Activated T-cell treated with anti-CD3 and anti-CD28 coated beads for 48 hours (primary cell): ENCODE results near the gene CHAD.
"Not testable (repeated sequence)": the region's sequence is repeated elsewhere in the genome, so short reads cannot be mapped to it uniquely, and the experiment has no call there.

Source experiments
- DNase-seq: peaks from one replicate; pipeline ENCODE4 v3.0.0-alpha.2; 2020; ENCODE audit warnings: low read depth

Gene CHAD

DNA sequence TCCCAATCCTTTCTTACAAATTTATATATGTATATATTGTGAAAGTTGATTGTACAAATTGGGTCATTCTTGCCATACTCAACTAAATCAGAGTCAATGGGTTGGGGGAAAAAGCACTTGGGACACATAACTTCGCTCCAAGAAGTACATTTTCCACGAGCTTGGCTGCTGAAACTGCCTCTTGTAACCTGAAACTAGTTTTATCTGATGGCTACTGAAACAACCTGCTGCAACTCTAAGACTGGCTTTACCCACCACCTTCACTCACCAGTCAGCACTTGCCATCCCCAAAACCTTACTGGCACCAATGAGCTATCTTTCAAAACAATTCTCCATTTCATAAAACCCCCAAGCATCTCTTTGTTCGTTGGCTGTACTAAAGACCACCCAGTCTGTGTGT lies 25.1 kb upstream of the CHAD start:
- no peak for DNase-seq

GRCh38 chr17:50492214-50492613 lies 23.5 kb upstream of the CHAD start:
- no peak for DNase-seq

GRCh38 chr17:50491505-50491904 lies 22.8 kb upstream of the CHAD start:
- no peak for DNase-seq

DNA sequence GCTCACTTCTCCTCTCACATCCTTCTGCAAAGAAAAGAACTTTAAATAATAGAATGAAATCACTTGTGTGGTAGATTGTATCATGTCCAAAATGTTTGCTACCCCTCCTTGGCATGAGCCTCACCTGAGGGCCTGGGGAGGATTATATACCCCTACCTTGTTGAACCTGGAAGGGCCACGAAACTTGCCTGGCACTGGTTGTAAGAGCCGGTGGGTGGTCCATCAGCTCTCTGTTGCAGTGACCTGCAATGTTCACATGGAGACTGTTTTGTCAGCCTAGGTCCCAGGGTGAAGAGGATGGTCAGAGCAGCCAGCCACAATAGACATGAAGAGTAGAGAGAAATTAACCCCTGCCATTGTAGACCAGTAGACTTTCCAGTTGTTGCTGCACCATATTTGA lies 20.2 kb upstream of the CHAD start:
- no peak for DNase-seq

GRCh38 chr17:50487213-50488096 lies 18.8 kb upstream of the CHAD start:
- no peak for DNase-seq

DNA sequence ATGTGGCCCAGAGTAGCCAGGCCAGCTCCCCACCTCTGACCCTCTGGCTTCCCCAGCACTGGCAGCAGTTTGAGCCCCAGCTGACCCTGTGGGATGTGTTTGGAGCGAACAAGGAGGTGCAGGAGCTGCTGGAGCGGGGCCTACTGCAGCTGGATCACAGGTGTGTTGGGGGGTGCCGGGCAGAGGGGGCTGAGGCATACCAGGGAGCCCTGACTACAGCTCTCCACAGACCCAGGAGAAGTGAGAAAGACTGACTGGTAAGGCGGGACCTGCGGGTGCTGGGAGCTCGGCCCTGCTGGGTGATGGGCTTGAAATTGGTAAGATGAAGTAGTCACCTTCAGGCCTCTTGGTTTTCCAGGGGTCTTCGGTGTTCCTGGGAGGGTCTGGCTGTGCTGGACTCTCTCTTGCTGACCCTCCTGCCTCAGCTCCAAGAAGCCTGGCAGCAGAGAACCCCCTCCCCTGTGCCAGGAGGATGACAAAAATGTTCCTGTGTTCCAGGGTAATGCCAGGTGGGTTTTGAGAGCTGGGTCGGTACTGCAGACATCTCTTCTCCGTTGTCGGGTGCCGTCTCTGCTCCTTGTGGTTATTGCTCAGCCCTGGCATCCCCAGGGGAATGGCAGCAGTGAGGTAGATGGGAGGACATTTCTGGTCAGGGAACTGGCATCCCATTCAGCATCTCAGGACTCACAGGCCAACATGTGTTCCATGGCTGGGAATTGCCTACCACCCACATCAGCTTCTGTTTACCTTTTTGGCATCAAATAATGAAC lies 15.9 kb upstream of the CHAD start:
- no peak for DNase-seq

DNA sequence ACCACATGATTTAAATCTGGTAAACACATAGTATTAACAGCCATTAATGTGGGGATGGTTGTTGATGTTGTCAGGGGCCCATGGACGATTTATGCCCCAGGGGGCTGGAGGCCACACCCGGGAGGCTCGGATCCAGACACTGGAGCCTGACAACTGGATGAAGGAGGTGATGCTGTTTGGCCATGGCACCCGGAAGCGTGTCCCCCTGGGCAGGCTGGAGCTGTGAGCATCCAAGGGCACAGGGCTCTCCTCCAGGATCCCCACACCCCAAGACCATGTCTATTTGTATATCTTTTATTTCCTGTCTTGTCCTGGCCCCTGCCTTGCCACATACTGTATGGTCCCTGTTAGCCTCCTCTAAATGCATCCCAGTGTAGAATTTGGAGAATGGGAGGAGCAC lies 14.6 kb upstream of the CHAD start:
- DNase-seq, result no peak

DNA sequence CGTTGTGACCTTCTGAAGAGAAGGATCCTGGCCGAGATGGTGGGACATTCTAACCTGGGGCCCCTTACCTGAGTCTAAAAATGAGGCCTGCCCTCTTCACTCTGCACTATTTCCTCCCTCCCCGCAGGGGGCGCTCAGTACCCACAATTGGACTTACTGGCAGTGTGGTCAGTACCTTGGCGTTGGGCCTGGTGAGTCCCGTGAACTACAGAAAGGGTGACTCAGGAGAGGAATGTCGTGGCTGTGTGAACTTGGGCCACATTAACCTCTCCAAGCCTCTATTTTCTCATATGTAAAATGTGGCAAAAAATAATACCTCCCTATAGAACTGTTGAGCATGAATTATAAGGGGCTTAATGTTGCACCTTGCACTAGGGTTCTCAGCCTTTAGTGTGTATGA lies 13.8 kb upstream of the CHAD start:
- peak; percentile 75 for DNase-seq

DNA sequence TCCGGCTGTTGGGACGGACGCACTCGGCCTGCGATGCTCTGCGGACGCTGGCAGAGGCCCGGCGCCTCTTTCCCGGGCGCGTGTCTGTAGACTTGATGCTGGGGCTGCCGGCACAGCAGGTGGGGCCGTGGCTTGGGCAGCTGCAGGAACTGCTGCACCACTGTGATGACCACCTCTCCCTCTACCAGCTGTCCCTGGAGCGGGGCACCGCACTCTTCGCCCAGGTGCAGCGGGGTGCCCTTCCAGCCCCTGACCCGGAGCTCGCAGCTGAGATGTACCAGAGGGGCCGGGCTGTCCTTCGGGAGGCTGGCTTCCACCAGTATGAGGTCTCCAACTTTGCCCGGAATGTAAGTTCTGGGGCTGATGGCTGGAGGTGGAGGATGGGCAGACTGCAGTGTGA lies 13.4 kb upstream of the CHAD start:
- no peak for DNase-seq

DNA sequence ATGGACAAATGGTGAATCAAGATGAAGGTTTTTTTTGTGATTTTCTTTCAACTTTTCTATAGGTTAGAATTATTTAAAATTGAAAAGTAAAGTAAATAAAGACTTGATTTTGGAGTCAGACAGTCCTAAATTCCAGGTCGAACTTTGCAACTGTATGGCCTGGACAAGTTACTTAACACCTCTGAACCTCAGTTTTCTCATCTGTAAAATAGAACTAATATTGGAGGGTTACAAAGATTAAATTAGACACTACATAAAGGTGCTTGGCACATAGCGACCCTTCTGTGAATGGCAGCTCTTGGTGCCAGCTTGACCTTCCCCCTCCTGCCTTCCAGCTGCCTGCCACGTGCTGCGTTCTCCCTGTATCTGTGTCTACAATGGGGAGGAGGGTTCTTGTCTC lies 13.0 kb upstream of the CHAD start:
- no peak for DNase-seq

GRCh38 chr17:50480854-50481490 lies 12.3 kb upstream of the CHAD start:
- no peak for DNase-seq

DNA sequence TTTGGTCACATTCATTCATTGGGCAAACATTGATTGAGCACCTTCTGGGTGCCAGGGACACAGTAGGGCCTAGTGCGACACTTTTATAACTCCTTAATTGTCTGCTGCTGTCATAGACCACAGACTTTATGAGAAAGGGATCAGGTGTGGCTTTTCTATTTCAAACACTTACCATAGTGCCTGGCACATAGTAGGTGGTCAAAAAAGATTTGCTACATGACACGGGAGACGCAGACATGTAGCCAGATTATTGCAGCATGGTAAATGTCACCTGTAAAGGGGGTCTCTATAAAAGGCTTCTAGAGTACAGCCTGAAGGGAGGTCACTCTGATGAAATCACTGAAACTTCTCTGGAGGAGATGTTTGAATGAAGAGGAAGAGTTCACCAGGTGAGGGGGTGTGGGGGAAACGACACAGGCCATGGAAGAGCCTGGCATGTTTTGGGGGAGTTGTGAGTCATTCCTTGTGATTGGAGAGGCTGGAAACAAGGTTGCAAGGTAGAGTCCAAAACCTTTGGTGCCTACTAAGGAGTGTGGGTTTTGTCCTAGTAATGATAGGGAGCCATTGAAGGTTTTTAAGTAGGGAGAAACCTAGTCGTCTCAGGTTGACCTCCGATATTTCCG lies 11.6 kb upstream of the CHAD start:
- DNase-seq, result no peak

GRCh38 chr17:50479522-50480141 lies 11.0 kb upstream of the CHAD start:
- peak; percentile 61 for DNase-seq

DNA sequence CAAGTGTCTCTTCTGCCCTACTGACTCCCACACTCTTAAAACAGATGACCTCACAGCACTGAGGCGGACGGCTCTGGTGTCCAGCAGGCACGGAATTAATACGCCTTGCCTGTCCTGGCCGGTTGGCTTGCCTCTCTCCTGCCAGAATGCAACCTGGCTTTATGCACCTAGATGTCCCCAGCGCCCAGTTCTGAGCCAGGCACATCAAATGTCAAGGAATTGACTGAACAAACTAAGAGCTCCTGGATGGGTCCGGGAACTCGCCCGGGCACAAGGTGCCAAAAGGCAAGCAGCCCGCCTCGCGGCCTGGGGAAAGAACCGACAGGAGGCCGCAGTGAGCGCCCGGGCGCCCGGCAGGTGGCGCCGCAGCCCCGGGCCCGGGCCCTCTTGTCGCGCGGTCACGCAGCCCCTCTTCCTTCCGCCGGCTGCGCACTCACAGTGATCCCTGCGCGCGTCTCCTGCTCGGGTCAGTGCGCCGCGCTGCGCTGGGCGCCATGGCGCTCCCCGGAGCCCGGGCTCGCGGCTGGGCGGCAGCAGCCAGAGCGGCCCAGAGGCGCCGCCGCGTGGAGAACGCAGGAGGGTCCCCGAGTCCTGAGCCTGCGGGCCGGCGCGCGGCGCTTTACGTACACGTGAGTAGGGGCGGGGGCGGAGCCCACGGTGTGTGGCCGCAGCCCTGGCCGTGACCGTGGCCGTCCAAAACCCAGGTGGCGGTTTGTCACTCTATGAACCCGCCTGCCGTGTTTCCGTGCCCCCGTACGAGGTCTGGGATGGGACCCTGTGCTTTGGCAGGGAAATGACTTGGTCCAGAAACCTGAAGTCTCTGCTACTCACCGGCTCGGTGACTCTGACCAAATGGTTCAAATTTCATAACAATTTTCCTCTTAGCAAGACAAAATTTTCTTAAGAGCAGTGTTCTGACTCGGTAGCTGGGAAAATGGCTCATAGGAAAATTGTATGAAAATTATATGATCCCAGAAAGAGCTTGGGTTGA lies 10.0 kb upstream of the CHAD start, which contains the start of gene RSAD1:
RSAD1 (plus strand) TSS at position 470 of the 991 bp plus-strand sequence; CDS start at position 495, 25 bp downstream.
- DNase-seq, result peak; percentile 86

DNA sequence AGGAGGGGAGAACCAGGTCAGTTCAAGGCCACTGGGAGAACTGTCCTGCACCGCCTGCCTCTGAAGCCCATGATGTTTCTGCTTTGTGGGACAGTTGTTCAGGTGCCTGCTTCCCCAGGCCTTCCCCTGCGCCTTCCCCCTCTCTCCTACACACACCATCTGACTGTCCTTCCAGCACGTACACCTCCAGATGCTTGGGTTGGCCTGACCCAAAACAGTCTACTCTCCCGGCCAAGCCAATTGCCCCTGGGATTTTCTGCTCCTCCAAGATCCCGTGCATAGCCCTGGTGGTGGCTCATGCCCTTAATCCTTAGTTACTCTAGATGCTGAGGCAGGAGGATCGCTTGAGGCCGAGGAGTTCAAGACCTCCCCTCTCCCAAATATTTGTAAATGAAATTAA lies 9.3 kb upstream of the CHAD start:
- no peak for DNase-seq

DNA sequence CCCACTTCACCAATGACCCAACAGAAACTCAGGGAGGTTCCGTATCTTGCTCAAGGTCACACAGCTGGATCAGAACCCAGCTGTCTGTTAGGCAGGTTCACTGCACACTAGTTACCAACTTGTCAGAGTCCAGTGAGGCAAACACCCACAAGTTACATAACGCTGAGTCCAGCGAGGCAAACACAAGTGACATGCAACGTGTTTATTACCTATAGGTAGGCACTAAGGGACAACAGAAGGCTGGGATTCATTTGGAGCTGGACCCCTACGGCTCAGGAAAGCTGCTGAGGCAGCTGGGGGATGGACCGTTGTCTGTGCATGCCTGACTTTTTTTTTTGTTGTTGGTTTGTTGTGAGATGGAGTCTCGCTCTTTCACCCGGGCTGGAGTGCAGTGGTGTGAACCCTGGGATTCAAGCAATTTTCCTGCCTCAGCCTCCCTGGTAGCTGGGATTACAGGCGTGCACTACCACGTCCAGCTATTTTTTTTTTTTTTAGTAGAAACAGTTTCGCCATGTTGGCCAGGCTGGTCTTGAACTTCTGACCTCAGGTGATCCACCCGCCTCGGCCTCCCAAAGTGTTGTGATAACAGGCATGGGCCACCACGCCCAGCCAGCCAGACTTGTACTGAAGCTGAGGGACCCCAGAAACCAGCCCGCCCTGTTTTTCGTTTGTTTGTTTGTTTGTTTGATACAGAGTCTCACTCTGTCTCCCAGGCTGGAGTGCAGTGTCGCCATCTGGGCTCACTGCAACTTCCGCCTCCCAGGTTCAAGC lies 8.1 kb upstream of the CHAD start:
- DNase-seq, result no peak

- not testable (repeated sequence) for DNase-seq
Observed at GRCh38 chr17:50475775-50476544, 7.3 kb upstream of the CHAD start.

DNA sequence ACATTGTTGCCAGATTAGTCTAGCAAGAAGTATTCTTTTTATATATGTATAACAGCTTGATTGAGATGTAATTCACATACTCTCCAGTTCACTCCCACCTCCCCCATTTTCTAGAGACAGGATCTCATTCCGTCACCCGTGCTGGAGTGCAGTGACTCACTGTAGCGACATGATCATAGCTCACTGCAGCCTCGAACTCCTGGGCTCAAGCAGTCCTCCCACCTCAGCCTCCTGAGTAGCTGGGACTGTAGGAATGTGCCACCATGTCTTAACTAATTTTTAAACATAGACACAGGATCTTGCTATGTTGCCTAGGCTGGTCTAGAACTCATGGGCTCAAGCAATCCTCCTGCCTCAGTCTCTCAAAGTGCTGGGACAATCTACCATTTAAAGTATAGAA lies 6.7 kb upstream of the CHAD start:
- no peak for DNase-seq

- DNase-seq, result no peak
Observed at GRCh38 chr17:50474523-50474922, 5.8 kb upstream of the CHAD start.
